Kidney capillary endothelial cell (primary cell): ENCODE measurements around the gene VRTN.
"Not testable (repeated sequence)": the region's sequence is repeated elsewhere in the genome, so short reads cannot be mapped to it uniquely, and the experiment has no call there.

ENCODE experiments used
- DNase-seq: peaks from one replicate; pipeline ENCODE4 v3.0.0-alpha.2; 2018; ENCODE audit warnings: low spot score

The VRTN gene

DNA sequence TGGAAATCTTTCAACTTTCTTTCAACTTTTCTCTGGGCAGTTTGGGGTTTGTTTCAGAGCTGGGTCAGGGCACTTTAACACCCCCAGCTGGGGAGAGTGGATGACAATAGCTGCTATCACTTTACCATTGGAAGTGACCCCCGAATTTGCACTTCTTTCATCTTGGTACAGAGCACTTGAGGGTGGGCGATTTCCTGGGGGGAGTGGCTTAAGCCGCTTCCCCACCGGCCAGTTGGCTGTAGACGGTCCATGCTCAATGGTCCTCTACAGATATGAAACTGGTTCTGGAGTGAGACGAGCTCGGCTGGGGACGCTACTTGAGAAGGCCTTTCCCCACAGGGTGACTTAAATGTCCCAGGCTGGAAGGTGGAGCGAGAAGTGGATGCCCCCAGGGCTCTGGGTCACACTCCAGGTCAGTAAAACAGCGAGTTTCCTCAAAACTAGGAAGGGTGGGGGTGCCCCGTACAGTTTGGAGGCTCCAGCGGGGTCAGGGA, at the start of gene VRTN:
Gene VRTN, plus strand, starts transcription at position 231 of the 494 bp plus-strand sequence. CDS start 8,313 bp downstream, outside the sequence.
- DNase-seq = no peak

DNA sequence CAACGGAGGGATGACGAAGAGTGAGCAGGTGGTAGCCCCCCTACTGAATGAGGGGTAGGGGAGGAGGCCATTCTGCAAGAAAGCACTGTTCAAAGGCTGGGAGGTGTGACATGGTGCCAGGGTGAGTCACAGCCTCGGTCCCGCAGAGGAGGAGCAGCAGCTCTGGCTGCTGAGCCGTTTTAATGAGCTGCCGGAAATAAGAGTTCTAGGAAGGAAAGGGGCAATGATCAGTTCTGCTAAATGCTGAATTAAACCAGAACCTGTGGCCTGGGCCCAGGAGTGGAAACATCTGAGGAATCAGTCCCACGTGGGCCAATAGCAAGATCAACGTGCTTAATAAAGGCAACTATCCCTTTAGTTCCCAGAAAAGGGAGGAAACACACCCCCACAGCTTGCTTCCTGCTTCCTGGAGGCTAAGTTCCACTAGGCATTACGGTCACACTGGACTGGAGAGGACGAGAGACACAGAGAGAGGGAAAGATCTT, 49.2 kb upstream of the VRTN start:
- peak; percentile 75 for DNase-seq

- DNase-seq = no peak
Observed at GRCh38 chr14:74301594-74302151, 46.6 kb upstream of the VRTN start.

DNA sequence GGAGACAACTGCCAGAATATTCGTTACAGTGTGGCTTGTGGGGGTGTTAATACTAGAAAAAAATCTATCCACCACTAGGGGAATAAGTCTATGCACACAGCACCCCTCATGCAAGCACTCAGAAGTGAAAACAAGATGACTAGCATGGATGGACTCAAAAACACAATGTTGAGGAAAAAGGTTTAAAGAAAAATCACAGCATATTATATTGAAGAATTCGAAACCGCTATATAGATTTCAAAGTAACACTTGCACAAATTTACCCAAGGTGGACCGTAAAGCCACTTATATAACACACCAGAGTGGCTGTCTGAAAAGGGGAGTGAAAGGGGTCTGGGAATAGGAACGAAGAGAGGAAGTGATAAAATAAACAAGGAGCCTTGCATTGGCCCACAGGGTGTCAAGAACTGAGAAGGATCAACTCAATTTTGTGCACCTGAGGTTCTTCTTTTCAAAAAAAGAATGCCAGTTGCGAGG, 46.1 kb upstream of the VRTN start:
- DNase-seq = peak; percentile 72

DNA sequence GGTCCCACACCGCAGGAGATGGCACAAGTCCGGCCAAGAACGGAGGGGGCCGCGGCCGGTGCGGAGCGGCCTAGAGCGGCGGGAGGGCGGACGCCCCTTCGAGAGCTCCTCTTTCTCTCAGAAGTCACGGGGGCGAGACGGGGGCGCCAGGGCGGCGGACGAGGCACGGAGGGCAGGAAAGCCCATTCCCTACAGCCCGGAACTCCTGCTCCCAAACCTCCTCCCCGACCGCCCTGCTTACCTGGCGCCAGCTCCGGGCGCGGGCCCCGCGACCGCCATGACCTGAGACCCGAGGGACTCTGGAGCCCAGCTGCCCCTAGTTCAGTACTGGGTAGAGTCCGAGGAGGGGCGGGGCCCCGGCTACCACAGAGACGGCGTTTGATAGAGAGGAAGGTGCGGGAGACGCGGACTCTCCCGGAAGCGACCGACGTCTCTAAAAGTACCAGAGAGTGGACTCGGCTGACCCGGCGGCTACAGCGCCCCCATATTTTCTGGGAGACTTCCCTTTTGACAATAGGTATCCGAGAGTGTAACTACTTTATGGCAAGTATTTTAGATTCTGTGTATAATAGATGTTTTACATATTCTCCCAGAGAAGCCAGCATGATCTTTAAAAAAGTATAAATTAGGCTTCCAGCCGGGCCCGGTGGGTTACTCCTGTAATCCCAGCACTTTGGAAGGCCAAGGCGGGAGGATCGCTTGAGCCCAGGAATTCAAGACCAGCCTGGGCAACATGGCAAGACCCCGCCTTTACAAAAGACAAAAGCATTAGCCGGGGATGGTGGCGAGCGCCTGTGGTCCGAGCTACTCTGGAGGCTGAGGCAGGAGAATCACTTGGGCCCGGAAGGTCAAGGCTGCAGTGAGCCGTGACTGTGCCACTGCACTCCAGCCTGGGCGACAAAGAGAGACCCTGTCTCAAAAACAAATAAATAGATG, 45.4 kb upstream of the VRTN start, which contains the start of gene ABCD4:
Gene ABCD4, minus strand, starts transcription at position 301 of the 936 bp plus-strand sequence. Its CDS starts 22 bp downstream, at position 279.
- peak; percentile 86 for DNase-seq

- DNase-seq = no peak
Observed at GRCh38 chr14:74308695-74309094, 39.6 kb upstream of the VRTN start.

DNA sequence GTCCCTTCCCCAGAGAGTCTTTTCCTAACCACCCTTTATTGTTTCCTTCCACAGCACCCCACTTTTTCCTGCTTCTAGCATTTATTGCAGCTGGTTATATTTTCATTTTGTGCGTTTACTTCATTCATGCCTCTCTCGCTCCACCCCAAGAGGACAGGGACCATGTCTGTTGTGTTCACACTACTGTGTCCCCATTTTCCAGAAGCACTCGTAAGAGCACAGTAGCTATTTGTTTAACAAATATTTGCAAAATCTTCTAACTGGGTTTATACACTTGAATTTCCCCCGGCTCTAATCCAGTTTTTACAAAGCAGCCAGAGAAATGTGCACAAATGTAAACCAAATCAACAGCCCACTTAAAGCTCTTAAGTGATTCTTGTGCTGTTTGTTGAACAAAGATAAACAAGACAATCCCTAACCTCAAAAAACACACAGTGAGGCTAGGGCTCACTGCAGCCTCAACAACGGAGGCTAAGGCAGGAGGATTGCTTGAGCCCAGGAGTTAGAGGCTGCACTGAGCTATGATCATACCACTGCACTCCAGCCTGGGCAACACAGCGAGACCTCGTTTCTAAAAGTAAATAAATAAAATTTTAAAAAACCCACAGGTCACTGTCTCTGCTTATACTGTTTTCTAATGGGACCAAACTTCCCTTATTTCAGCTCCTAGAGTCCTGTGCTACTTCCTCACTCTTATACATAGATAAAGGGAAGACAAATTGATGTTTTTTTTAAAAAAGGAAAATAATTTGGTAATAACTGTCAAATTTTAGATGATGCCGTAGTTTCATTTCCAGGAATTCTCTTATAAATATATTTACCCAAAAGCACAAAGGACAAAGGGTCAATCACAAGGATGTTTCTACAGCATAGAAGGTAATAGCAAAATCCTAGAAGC, 38.9 kb upstream of the VRTN start:
- no peak for DNase-seq

- no peak for DNase-seq
Observed at GRCh38 chr14:74312161-74312560, 36.1 kb upstream of the VRTN start.

GRCh38 chr14:74313601-74314000, 34.7 kb upstream of the VRTN start:
- no peak for DNase-seq

- no peak for DNase-seq
Observed at GRCh38 chr14:74314576-74314975, 33.7 kb upstream of the VRTN start.

DNA sequence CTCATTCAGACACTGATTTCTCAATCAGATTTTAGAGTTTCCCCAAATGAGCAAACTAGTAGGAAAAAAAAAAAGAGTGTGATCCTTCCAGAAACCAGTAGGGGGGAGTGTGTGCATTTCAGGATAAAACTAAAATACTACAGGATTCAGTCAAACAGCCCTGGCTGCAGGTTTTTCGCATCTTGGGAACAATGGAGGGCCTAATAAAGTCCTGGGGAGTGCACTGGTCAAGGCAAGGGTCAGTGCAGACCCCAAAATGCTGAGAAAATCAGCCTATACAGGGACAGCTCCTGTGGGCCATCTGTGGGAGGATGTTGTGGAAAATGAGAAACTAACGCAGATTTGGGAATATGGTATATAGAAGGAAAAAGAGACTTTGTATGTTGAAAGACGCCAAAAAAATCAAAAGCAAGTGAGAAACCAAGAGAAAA, 23.3 kb upstream of the VRTN start:
- no peak for DNase-seq

DNA sequence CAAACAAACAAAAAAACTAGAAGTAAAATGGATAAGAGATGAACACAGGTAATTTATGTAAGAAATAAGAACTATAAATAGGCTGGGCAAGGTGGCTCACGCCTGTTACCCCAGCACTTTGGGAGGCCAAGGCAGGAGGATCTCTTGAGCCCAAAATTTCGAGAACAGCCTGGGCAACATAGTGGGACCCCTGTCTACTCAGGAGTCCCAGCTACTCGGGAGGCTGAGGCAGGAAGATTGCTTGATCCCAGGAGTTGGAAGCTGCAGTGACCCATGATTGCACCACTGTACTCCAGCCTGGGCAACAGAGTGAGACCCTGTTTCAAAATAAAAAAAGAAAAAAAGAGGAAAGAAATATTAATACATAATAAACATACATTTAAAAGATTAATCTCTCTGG, 22.8 kb upstream of the VRTN start:
- no peak for DNase-seq

- no peak for DNase-seq
Observed at GRCh38 chr14:74326369-74327152, 21.7 kb upstream of the VRTN start.

DNA sequence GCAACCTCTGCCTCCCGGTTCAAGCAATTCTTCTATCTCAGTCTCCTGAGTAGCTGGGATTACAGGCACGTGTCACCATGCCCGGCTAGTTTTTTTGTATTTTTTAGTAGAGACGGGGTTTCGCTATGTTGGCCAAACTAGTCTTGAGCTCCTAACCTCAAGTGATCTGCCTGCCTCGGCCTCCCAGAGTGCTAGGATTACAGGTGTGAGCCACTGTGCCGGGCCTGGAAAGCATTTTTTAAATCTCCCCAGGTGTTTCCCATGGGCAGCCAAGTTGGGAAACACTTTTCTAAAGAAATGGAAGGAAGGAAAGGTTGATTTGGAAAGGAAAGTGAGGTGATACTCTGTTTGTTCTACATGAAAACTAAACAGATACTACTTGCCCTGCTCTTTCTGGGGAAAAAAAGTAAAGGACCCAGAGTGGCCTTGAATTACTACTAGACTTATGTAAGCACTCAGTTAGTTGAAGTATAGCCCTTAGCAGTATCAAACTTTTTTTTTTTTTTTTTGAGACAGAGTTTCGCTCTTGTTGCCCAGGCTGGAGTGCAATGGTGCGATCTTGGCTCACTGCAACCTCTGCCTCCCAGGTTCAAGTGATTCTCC, 18.2 kb upstream of the VRTN start:
- DNase-seq = not testable (repeated sequence)

GRCh38 chr14:74333909-74334308, 14.4 kb upstream of the VRTN start:
- DNase-seq = no peak

DNA sequence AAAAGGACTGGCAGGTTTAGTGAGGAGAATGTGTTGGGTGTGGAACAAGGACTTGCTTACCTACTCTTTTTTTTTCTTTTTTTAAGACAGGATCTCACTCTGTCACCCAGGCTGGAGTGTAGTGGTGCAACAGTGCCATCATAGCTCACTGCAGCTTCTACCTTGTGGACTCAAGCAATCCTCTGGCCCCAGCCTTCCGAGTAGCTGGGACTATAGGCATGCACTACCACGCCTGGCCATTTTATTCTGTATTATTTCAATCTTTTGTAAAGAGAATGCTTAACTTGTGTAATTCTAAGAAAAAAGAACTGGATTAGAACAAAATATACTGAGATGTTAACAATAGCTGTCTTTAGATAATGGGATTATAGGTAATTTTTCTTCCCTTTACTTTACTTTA, 1.9 kb upstream of the VRTN start:
- DNase-seq = no peak

- no peak for DNase-seq
Observed at GRCh38 chr14:74347097-74347794, 1.0 kb upstream of the VRTN start.

GRCh38 chr14:74347795-74348100, 523 bp upstream of the VRTN start:
- no peak for DNase-seq

GRCh38 chr14:74348735-74349463, 628 bp downstream of the VRTN start:
- DNase-seq = no peak
